SK-N-MC (cell line): Measurements from ENCODE around the gene G6PD.

Experiments
- EZH2 ChIP-seq: fragments of 200-600 bp; sonication (generic); IDR thresholded peaks from one replicate; pipeline ENCODE4 v1.6.1; 2017; ENCODE audit warnings: antibody characterized with exemption
- FOXP2 ChIP-seq: optimal IDR thresholded peaks from 2 replicates; pipeline ENCODE3; 2011; ENCODE audit warnings: mild to moderate bottlenecking, moderate library complexity; ENCODE audit not compliant: insufficient read depth; ENCODE audit errors: extremely low read length, control extremely low read depth
- POLR2AphosphoS5 ChIP-seq: IDR thresholded peaks from 2 replicates; pipeline ENCODE4 v1.6.1; 2012; ENCODE audit warnings: mild to moderate bottlenecking, low read depth, low read length, borderline replicate concordance

DNA sequence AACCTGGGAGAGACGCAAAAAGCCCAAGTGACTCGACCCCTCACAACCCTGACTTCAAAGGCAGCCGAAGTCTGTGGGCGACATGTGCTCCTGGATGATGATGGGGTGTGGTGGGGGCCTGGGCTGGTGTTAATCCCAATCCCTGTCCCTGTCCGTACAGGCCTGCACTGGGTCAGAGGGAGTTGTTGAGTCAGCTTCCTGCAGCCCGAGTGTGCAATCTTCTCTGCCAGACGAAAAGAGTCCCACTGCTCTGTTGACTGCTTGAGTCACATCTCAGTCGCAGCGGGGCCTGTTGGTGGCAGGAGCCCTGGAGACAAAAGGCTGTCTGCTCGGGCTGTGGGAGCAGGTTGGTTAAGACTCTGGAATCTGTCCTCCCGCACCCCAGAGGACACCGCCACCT, 40.9 kb downstream of the G6PD start:
- TF ChIP-seq POLR2AphosphoS5: no peak
- TF ChIP-seq EZH2: no peak
- no peak for TF ChIP-seq FOXP2
